Ovary (tissue), 9 donors: ENCODE data around the gene KRTAP10-5. TPM values are rescaled to one million over a fixed set of nuclear protein-coding genes. Genes with fewer than 3 reads are reported as not detected.

ENCODE experiments used
- DNase-seq, 5 donors: peaks; one replicate each; pipeline ENCODE4 v3.0.0-alpha.2; 2019 to 2020
- H3K27ac ChIP-seq, 2 donors: fragments of 200-600 bp; one replicate each; pipeline versions ENCODE4 v1.5.1 to v1.8.0; 2019 to 2022
- H3K27me3 ChIP-seq: fragments of 200-600 bp; one replicate; pipeline ENCODE4 v1.8.0; 2022
- H3K36me3 ChIP-seq: fragments of 200-600 bp; sonication (generic); one replicate; pipeline ENCODE4 v1.5.1; 2019
- H3K4me1 ChIP-seq: one replicate; pipeline ENCODE4 v1.8.1; 2013; ENCODE audit warnings: mild to moderate bottlenecking, moderate library complexity; ENCODE audit not compliant: insufficient read depth
- H3K4me3 ChIP-seq: fragments of 200-600 bp; sonication (generic); one replicate; pipeline ENCODE4 v1.5.1; 2017
- H3K9me3 ChIP-seq, 2 donors: fragments of 200-600 bp in 1 of 2; sonication (generic) in 1 of 2; one replicate each; pipeline versions ENCODE4 v1.5.1 to v1.8.1; 2013 to 2019; ENCODE audit warnings: mild to moderate bottlenecking in 1 of 2, moderate library complexity in 1 of 2
- EP300 ChIP-seq: sonication (generic); formaldehyde crosslinking; IDR thresholded peaks from one replicate; pipeline ENCODE4 v1.6.1; 2017; ENCODE audit warnings: antibody characterized with exemption
- POLR2A ChIP-seq: fragments of 450-650 bp; IDR thresholded peaks from one replicate; pipeline ENCODE4 v1.6.1; 2017; ENCODE audit warnings: antibody characterized with exemption, mild to moderate bottlenecking, moderate library complexity
- WGBS, 3 donors: extraction: QIAGEN DNeasy Blood & Tissue Kit in 1 of 3; methylation state at CpG; one replicate each; pipeline versions ENCODE4 v1.1.5 to v1.1.7; 2013 to 2017; 5-methylcytosine and 5-hydroxymethylcytosine counted together
- intact Hi-C, 4 donors: fragments of 100-400 bp; cut with DNase I; formaldehyde crosslinking; loops; one replicate each; pipeline versions ENCODE4 v1.11.0 to v1.15.1; 2022 to 2023
- polyA plus RNA-seq, 2 donors: library from polyadenylated mRNA; stranded (reverse); fragments of 200-250 nt in 1 of 2; fragments of 350-450 nt in 1 of 2; fragmentation: Illumina TruSeq in 1 of 2; extraction: RNeasy Lipid Tissue Mini Kit (QIAGEN cat#74804) in 1 of 2; gene quantifications; one replicate each; pipeline ENCODE4 v1.2.3, GENCODE V29; 2013 to 2014
- total RNA-seq, 7 donors: library from RNA; depleted of rRNA in 2 of 7; stranded (reverse); fragments of >200 nt in 2 of 7; fragmentation: NEBNext Ultra II Directional in 3 of 7; extraction: Animal tissue kit (Norgen Biotek cat#: 25700) in 3 of 7; gene quantifications; one replicate each; pipeline versions ENCODE4 v1.1.0 to v1.2.4, GENCODE V29; 2016 to 2023
- TF ChIP-seq, protein P1 (sequence below), 3 donors: fragments of 450-650 bp in 2 of 3; fragments of 200-600 bp in 1 of 3; IDR thresholded peaks; one replicate each; pipeline versions ENCODE4 v1.5.1 to v1.8.0; 2016 to 2022; ENCODE audit warnings: antibody characterized with exemption in 3 of 3, mild to moderate bottlenecking in 1 of 3
- donor health status: DM: no; HTN: no; CAD: no; lungs with moderate emphysema.
- donor health status: DM: no; HTN: no; CAD: no.
- donor health status: Bipolar disorder and iron deficiency.
- donor health status: DM: yes; HTN: yes; CAD: no.
- donor health status: DM: no; HTN: no; CAD: no.
- donor health status: DM: yes; HTN: yes; CAD: no.

Gene KRTAP10-5
- total and polyA plus RNA-seq, 9 donors: not detected

DNA sequence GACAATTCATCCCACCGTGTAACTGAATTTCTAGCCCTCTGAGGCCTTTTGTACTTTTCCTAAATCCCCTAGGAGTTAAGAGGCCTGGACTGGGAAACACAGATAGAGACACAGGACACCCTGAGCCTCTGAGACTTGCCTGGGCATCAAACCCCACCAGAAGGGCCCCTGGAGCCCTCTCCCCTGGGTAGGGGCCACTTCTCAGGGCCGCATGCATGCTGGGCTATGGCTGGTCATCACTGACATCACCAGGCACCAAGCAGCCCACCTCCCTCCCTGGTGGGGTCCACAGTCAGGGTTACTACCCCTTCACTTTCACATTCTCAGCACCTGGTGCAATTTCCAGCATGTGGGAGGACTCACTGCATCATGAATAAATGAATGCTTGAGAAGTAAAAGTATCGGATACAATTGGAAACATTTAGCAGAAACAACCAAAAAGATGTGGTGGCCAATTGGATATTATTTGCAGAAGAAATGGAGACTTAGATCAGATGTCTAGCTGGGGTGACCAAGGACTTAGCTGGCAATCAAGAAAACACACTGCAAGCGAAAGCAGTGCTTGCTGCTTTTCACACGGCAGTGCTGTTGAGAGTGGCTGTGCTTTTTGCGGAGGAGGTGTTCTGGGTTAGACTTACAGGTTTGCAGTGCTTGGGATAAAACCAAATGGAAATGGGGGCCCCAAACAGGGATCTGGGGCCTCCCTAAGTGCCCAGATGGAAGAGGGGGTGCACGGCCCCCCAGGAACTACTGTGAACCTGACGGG is 19.0 kb upstream of the KRTAP10-5 start:
- intact Hi-C loops: no loop called here
- no peaks in the 10 kb centered on the region for H3K27me3 ChIP-seq
- no peak overlapping the region for H3K4me3 ChIP-seq
- DNase-seq: no peak
- H3K9me3 ChIP-seq: no peaks in the 10 kb centered on the region
- WGBS, 3 donors: 69 to 81% (median 74%) methylated on average over 8 of the region's 8 CpGs
- TF ChIP-seq, protein P1, sequence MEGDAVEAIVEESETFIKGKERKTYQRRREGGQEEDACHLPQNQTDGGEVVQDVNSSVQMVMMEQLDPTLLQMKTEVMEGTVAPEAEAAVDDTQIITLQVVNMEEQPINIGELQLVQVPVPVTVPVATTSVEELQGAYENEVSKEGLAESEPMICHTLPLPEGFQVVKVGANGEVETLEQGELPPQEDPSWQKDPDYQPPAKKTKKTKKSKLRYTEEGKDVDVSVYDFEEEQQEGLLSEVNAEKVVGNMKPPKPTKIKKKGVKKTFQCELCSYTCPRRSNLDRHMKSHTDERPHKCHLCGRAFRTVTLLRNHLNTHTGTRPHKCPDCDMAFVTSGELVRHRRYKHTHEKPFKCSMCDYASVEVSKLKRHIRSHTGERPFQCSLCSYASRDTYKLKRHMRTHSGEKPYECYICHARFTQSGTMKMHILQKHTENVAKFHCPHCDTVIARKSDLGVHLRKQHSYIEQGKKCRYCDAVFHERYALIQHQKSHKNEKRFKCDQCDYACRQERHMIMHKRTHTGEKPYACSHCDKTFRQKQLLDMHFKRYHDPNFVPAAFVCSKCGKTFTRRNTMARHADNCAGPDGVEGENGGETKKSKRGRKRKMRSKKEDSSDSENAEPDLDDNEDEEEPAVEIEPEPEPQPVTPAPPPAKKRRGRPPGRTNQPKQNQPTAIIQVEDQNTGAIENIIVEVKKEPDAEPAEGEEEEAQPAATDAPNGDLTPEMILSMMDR (IDR thresholded peaks at IDR 0.05): no peak
- TF ChIP-seq EP300: no peak
- no peak for TF ChIP-seq POLR2A
- no peaks in the 10 kb centered on the region for H3K4me1 ChIP-seq
- no peak overlapping the region for H3K27ac ChIP-seq
- H3K36me3 ChIP-seq: no peaks in the 10 kb centered on the region

DNA sequence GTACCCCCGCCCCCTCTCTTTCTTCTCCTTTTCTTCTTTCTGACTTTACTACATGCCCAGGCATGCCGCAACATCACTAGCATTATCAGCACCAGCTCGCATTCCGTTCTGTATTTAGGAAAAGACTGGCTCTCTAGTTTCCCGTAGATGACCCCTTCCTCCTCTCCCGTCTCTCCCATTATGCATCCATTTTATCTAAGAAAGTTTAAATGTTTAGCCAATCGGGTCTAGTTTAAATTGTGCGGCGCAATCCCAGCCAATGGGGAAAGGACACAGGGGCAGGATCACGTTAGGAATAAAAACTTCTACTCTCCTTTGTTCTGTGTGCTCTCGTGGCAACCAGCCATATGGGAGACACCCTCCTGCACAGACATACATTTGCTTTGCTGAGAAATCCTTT is 17.7 kb upstream of the KRTAP10-5 start:
- no peak overlapping the region for H3K4me3 ChIP-seq
- H3K4me1 ChIP-seq: no peaks in the 10 kb centered on the region
- H3K9me3 ChIP-seq: no peaks in the 10 kb centered on the region
- intact Hi-C loops: no loop called here
- H3K27ac ChIP-seq: no peak overlapping the region
- 74 to 78% (median 76%) methylated on average over 11 of the region's 11 CpGs for WGBS, 3 donors
- H3K27me3 ChIP-seq: no peaks in the 10 kb centered on the region
- no peaks in the 10 kb centered on the region for H3K36me3 ChIP-seq
- no peak for DNase-seq
- TF ChIP-seq EP300 (no peak), POLR2A (no peak)
- TF ChIP-seq, protein P1 (IDR thresholded peaks at IDR 0.05): no peak

DNA sequence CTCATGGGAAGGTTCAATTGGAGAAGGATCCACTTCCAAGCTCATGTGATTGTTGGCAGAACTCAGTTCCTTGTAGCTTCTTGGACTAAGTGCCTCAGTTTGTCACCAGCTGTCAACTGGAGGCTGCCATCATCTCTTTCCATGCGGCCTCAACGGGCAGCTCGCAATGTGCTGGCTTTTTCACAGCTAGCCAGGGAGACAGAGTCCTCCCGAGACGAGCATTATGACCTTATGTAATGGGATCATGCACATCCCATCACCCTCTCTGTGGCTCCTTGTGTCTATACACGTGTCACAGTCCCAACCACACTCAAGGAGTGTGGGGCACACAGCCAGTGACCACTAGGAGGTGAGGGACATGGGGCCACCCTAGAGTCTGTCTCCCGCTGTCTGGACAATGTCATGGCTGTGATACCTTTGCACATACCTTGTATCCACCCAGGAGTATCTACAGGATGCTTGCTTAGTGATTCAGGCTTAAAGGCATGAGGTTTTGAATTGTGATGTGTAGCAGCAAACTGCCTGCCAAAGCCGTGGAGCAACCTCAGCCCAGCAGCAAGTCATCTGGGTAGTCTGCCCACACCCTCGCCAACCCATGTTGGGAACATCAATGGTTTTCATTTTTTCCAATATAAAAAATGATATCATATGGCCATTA is 15.8 kb upstream of the KRTAP10-5 start:
- H3K9me3 ChIP-seq: no peaks in the 10 kb centered on the region
- TF ChIP-seq, protein P1 (IDR thresholded peaks at IDR 0.05): no peak
- no peaks in the 10 kb centered on the region for H3K4me1 ChIP-seq
- WGBS, 3 donors: 75 to 79% (median 78%) methylated on average over 9 of the region's 9 CpGs
- no peaks in the 10 kb centered on the region for H3K36me3 ChIP-seq
- DNase-seq: no peak
- intact Hi-C loops: no loop called here
- H3K27me3 ChIP-seq: no peaks in the 10 kb centered on the region
- H3K27ac ChIP-seq: no peak overlapping the region
- no peak overlapping the region for H3K4me3 ChIP-seq

DNA sequence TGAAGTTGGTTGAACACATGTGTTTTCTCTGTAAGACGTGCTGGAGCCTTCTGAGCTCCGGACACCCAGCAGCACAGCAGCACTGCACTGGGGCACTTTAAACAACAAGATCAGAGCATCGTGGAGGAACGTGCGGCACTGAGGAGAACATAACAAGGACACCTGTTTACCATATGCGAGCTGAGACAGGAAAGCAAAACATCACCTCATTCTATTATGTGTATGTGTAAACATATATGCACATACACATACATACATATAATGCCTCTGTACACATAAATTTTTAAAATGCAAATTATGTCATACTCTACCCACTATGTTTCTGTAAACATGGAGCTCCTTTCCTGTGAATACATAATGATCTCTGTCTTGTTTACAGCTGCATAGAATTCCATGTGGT is 15.1 kb upstream of the KRTAP10-5 start:
- no peak overlapping the region for H3K27ac ChIP-seq
- intact Hi-C loops: no loop called here
- H3K4me3 ChIP-seq: no peak overlapping the region
- no peaks in the 10 kb centered on the region for H3K9me3 ChIP-seq
- no peaks in the 10 kb centered on the region for H3K27me3 ChIP-seq
- TF ChIP-seq, protein P1 (IDR thresholded peaks at IDR 0.05): no peak
- TF ChIP-seq EP300 (no peak), POLR2A (no peak)
- no peaks in the 10 kb centered on the region for H3K36me3 ChIP-seq
- H3K4me1 ChIP-seq: no peaks in the 10 kb centered on the region
- WGBS, 3 donors: 58 to 75% (median 64%) methylated on average over 6 of the region's 6 CpGs
- no peak for DNase-seq
